HCT116 (cell line): ENCODE data around the gene TOLLIP. TPM values are rescaled to one million over a fixed set of nuclear protein-coding genes. Genes with fewer than 3 reads are reported as not detected.
"Not testable (repeated sequence)": the region's sequence is repeated elsewhere in the genome, so short reads cannot be mapped to it uniquely, and the experiment has no call there.

ENCODE experiments used
- ATAC-seq: fragments of 200-7000 bp; cut with Tn5 transposase; 2 replicates; pipeline ENCODE4 v1.9.1; 2020; ENCODE audit warnings: mild to moderate bottlenecking, moderate library complexity
- BruUV-seq: library from RNA; stranded (reverse); fragments of 400-500 nt; replicated peaks from 2 replicates; lab custom pipeline; 2021; lab: Mats Ljungman, UMichigan
- CTCF ChIA-PET: fragments of 300-600 bp; sonication (Branson Sonifier 250); formaldehyde crosslinking; loops from one replicate; lab custom pipeline; 2021; ENCODE audit warnings: antibody characterized with exemption; lab: Charles Lee
- POLR2A ChIA-PET: fragments of 300-600, 350-600 bp; sonication (Branson Sonifier 250); formaldehyde crosslinking; loops from one replicate; lab custom pipeline; 2021; ENCODE audit warnings: antibody characterized with exemption; lab: Charles Lee
- RAD21 ChIA-PET, 2 experiments: fragments of 300-600 bp; sonication (Branson Sonifier 250); formaldehyde crosslinking; loops; one replicate each; lab custom pipeline; 2023; ENCODE audit warnings: low total read pairs in 2 of 2; ENCODE audit not compliant: uncharacterized antibody in 2 of 2, unreplicated experiment in 2 of 2, low non-redundant PET in 1 of 2; lab: Charles Lee
- DNase-seq: peaks from one replicate; pipeline ENCODE4 v3.0.0-alpha.2; 2010; ENCODE audit warnings: low read depth, low spot score
- H2AFZ ChIP-seq: fragments of 200-600 bp; shearing (Covaris generic), sonication (generic); 2 replicates; pipeline ENCODE4 v1.6.1; 2017; ENCODE audit warnings: low read depth, mixed run types, mixed read lengths, antibody characterized with exemption, low read length; ENCODE audit not compliant: poor library complexity, severe bottlenecking
- H3K27ac ChIP-seq: 2 replicates; pipeline ENCODE4 v1.5.1; 2012; ENCODE audit warnings: low read depth, low read length
- H3K27me3 ChIP-seq: fragments of 200-600 bp; sonication (generic); 2 replicates; pipeline ENCODE4 v1.6.1; 2016; ENCODE audit warnings: mixed run types, low read length, mixed read lengths; ENCODE audit not compliant: insufficient read depth
- H3K36me3 ChIP-seq, 2 experiments: fragments of 200-500 bp in 1 of 2; fragments of 200-600 bp in 1 of 2; sonication (Bioruptor generic) in 1 of 2; sonication (generic) in 1 of 2; 2 replicates each; pipeline versions ENCODE4 v1.5.1 to v1.6.1; 2014 to 2016; ENCODE audit warnings: low read length in 2 of 2, inconsistent platforms in 1 of 2, mixed read lengths in 1 of 2, mixed run types in 1 of 2; ENCODE audit not compliant: insufficient read depth in 2 of 2, control insufficient read depth in 1 of 2
- H3K4me1 ChIP-seq, 2 experiments: fragments of 200-600 bp in 1 of 2; sonication (generic) in 1 of 2; 2 replicates each; pipeline versions ENCODE4 v1.5.1 to v1.6.1; 2012 to 2017; ENCODE audit warnings: low read length in 2 of 2, inconsistent platforms in 1 of 2, mild to moderate bottlenecking in 1 of 2, mixed read lengths in 1 of 2, mixed run types in 1 of 2, moderate library complexity in 1 of 2; ENCODE audit not compliant: insufficient read depth in 2 of 2, control insufficient read depth in 1 of 2
- H3K4me2 ChIP-seq: fragments of 200-600 bp; sonication (generic); 2 replicates; pipeline ENCODE4 v1.6.1; 2017; ENCODE audit warnings: mixed run types, low read length, mixed read lengths
- H3K4me3 ChIP-seq, 2 experiments: fragments of 200-600 bp in 1 of 2; sonication (generic) in 1 of 2; replicated peaks in 1 of 2; 2 replicates each; pipeline ENCODE4 v1.5.1; 2011 to 2016; ENCODE audit warnings: low read length in 2 of 2, control low read depth in 1 of 2, low read depth in 1 of 2, mild to moderate bottlenecking in 1 of 2, mixed read lengths in 1 of 2, mixed run types in 1 of 2
- H3K79me2 ChIP-seq: fragments of 200-600 bp; sonication (generic); 2 replicates; pipeline ENCODE4 v1.6.1; 2017; ENCODE audit warnings: mild to moderate bottlenecking, mixed run types, low read length, moderate library complexity, mixed read lengths; ENCODE audit not compliant: insufficient read depth
- H3K9ac ChIP-seq: fragments of 200-600 bp; sonication (generic); 2 replicates; pipeline ENCODE4 v1.6.1; 2016; ENCODE audit warnings: low read length, mixed read lengths
- H3K9me2 ChIP-seq: fragments of 200-600 bp; sonication (generic), shearing (Covaris generic); 2 replicates; pipeline ENCODE4 v1.6.1; 2017; ENCODE audit warnings: mixed run types, mild to moderate bottlenecking, moderate library complexity; ENCODE audit not compliant: insufficient read depth
- H3K9me3 ChIP-seq, 2 experiments: fragments of 200-500 bp in 1 of 2; fragments of 200-600 bp in 1 of 2; sonication (Bioruptor generic) in 1 of 2; sonication (generic) in 1 of 2; 2 replicates each; pipeline ENCODE4 v1.6.1; 2014 to 2017; ENCODE audit warnings: low read length in 2 of 2, mixed read lengths in 2 of 2, inconsistent platforms in 1 of 2, low read depth in 1 of 2, mild to moderate bottlenecking in 1 of 2, mixed run types in 1 of 2, moderate library complexity in 1 of 2; ENCODE audit not compliant: control insufficient read depth in 1 of 2, insufficient read depth in 1 of 2
- H4K20me1 ChIP-seq: fragments of 200-600 bp; sonication (generic), shearing (Covaris generic); 2 replicates; pipeline ENCODE4 v1.6.1; 2017; ENCODE audit warnings: mixed run types, mild to moderate bottlenecking, moderate library complexity; ENCODE audit not compliant: insufficient read depth
- CEBPB ChIP-seq: IDR thresholded peaks from 2 replicates; pipeline ENCODE4 v1.6.1; 2012; ENCODE audit warnings: low read depth
- EZH2phosphoT487 ChIP-seq: fragments of 200-600 bp; IDR thresholded peaks from 2 replicates; pipeline ENCODE4 v1.6.1; 2018; ENCODE audit warnings: antibody characterized with exemption, borderline replicate concordance
- JUND ChIP-seq: IDR thresholded peaks from 2 replicates; pipeline ENCODE4 v1.6.1; 2012
- POLR2AphosphoS5 ChIP-seq: IDR thresholded peaks from 2 replicates; pipeline ENCODE4 v1.6.1; 2011; ENCODE audit warnings: mild to moderate bottlenecking, low read depth, low read length, moderate library complexity
- SP1 ChIP-seq: IDR thresholded peaks from 2 replicates; pipeline ENCODE4 v1.6.1; 2012; ENCODE audit warnings: low read depth
- intact Hi-C: fragments of 100-400 bp; cut with micrococcal nuclease; formaldehyde crosslinking; loops from 2 replicates; pipeline ENCODE4 v1.10.0; 2022
- total RNA-seq: library from RNA; stranded (reverse); gene quantifications from one replicate; pipeline ENCODE4 v1.2.1, GENCODE V29; 2021; ENCODE audit not compliant: unreplicated experiment
- TF ChIP-seq, protein P1 (sequence below), 3 experiments: fragments of 200-600 bp in 1 of 3; sonication (generic) in 1 of 3; IDR thresholded peaks in 2 of 3; conservative IDR thresholded peaks in 1 of 3; 2 replicates each; pipeline ENCODE4 v1.5.1; 2012 to 2017; ENCODE audit warnings: low read depth in 2 of 3, low read length in 2 of 3, antibody characterized with exemption in 1 of 3, borderline replicate concordance in 1 of 3, control low read depth in 1 of 3, mild to moderate bottlenecking in 1 of 3, mixed read lengths in 1 of 3, mixed run types in 1 of 3, moderate library complexity in 1 of 3; ENCODE audit not compliant: insufficient read depth in 1 of 3
- TF ChIP-seq, protein P2 (sequence below): IDR thresholded peaks from 2 replicates; pipeline ENCODE4 v1.6.1; 2012; ENCODE audit warnings: low read depth

TOLLIP gene
- total RNA-seq, 1 experiment from 2014 or later: 28.5 TPM

GRCh38 chr11:1341226-1341625, 31.8 kb upstream of the TOLLIP start:
- BruUV-seq, RAD21 ChIA-PET, intact Hi-C loops: not testable (repeated sequence)

DNA sequence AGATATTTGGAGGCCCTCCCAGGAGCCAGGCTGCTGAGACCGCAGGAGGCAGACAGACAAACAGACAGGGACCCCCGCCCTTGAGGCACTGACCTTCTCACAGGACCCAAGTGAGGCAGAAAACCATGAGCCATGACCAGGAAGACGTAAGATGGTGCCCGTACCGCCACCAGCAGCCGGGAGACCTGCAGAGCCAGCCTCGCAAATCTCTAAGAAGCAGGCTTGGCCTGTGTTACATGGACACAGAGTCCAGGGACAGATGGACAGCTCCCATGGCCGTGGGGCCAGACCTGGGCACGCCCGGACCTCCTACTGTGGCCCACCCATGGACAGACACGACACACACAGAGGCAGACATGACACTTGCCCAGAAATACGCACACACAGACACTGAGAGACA, 30.7 kb upstream of the TOLLIP start:
- Histone ChIP-seq H3K27me3 (no peaks in the 10 kb centered on the region), H3K4me1 (peaks cover 9 to 14% of the 10 kb centered on the region in 2 experiments)
- BruUV-seq: no TSS peak

More at GRCh38 chr11:1341226-1341625, 31.8 kb upstream of the TOLLIP start:
- H2AFZ ChIP-seq, H3K27ac ChIP-seq, H3K9me3 ChIP-seq, POLR2A ChIA-PET, H3K79me2 ChIP-seq, H3K36me3 ChIP-seq, H3K9me2 ChIP-seq, H3K4me3 ChIP-seq, CTCF ChIA-PET, H3K9ac ChIP-seq, H3K27me3 ChIP-seq, H4K20me1 ChIP-seq, ATAC-seq, H3K4me2 ChIP-seq, H3K4me1 ChIP-seq, DNase-seq: not testable (repeated sequence)

More for the DNA sequence above, 30.7 kb upstream of the TOLLIP start:
- H2AFZ ChIP-seq: no peak overlapping the region
- H3K4me3 ChIP-seq: no peak overlapping the region
- POLR2A ChIA-PET: no interaction called here
- no peak overlapping the region for H3K9ac ChIP-seq
- RAD21 ChIA-PET: no interaction called here
- H3K4me2 ChIP-seq: no peak overlapping the region
- no peaks in the 10 kb centered on the region for H4K20me1 ChIP-seq
- TF ChIP-seq, protein P1, sequence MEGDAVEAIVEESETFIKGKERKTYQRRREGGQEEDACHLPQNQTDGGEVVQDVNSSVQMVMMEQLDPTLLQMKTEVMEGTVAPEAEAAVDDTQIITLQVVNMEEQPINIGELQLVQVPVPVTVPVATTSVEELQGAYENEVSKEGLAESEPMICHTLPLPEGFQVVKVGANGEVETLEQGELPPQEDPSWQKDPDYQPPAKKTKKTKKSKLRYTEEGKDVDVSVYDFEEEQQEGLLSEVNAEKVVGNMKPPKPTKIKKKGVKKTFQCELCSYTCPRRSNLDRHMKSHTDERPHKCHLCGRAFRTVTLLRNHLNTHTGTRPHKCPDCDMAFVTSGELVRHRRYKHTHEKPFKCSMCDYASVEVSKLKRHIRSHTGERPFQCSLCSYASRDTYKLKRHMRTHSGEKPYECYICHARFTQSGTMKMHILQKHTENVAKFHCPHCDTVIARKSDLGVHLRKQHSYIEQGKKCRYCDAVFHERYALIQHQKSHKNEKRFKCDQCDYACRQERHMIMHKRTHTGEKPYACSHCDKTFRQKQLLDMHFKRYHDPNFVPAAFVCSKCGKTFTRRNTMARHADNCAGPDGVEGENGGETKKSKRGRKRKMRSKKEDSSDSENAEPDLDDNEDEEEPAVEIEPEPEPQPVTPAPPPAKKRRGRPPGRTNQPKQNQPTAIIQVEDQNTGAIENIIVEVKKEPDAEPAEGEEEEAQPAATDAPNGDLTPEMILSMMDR (IDR thresholded peaks at IDR 0.05 in 2 of 3, conservative IDR thresholded peaks at IDR 0.05 in 1 of 3; ENCODE audit: borderline replicate concordance in 1 of 3, insufficient read depth in 1 of 3, low read depth in 2 of 3, low read length in 2 of 3): no peak
- TF ChIP-seq EZH2phosphoT487: no peak
- TF ChIP-seq JUND: no peak
- no peak for TF ChIP-seq POLR2AphosphoS5
- no peak for TF ChIP-seq SP1
- TF ChIP-seq, protein P2, sequence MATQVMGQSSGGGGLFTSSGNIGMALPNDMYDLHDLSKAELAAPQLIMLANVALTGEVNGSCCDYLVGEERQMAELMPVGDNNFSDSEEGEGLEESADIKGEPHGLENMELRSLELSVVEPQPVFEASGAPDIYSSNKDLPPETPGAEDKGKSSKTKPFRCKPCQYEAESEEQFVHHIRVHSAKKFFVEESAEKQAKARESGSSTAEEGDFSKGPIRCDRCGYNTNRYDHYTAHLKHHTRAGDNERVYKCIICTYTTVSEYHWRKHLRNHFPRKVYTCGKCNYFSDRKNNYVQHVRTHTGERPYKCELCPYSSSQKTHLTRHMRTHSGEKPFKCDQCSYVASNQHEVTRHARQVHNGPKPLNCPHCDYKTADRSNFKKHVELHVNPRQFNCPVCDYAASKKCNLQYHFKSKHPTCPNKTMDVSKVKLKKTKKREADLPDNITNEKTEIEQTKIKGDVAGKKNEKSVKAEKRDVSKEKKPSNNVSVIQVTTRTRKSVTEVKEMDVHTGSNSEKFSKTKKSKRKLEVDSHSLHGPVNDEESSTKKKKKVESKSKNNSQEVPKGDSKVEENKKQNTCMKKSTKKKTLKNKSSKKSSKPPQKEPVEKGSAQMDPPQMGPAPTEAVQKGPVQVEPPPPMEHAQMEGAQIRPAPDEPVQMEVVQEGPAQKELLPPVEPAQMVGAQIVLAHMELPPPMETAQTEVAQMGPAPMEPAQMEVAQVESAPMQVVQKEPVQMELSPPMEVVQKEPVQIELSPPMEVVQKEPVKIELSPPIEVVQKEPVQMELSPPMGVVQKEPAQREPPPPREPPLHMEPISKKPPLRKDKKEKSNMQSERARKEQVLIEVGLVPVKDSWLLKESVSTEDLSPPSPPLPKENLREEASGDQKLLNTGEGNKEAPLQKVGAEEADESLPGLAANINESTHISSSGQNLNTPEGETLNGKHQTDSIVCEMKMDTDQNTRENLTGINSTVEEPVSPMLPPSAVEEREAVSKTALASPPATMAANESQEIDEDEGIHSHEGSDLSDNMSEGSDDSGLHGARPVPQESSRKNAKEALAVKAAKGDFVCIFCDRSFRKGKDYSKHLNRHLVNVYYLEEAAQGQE: no peak
- TF ChIP-seq CEBPB: no peak
- no peak for ATAC-seq
- H3K9me3 ChIP-seq: no peaks in the 10 kb centered on the region
- no peaks in the 10 kb centered on the region for H3K9me2 ChIP-seq
- H3K36me3 ChIP-seq: no peaks in the 10 kb centered on the region
- DNase-seq: no peak
- H3K27ac ChIP-seq: no peak overlapping the region
- intact Hi-C loops: no loop called here
- H3K79me2 ChIP-seq: no peaks in the 10 kb centered on the region
- CTCF ChIA-PET: no interaction called here
